Suppressor macrophage (primary cell): Measurements from ENCODE around the gene DNAAF1.

Source experiments
- DNase-seq, 4 experiments: peaks; one replicate each; pipeline ENCODE4 v3.0.0-alpha.2; 2020 to 2022

The DNAAF1 gene

DNA sequence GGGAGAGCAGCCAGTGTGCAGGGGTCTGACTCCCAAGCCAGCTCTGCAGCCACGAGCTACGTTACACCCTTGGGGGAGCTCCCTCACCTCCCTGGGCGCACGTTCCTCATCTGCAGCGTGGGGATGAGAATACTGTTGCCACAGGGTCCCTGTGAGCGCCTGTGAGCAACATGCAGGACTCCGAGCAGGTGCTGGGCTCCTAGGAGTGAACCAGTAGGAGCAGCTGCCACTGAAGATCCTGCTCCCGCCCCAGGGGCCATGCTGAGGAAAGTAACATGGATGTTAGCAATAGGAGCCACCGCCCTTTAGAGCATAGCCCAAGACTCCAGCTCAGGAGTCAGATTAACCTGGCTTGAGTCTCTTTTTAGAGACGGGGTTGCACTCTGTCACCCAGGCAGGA is 15.9 kb downstream of the DNAAF1 start:
- DNase-seq = no peak

DNA sequence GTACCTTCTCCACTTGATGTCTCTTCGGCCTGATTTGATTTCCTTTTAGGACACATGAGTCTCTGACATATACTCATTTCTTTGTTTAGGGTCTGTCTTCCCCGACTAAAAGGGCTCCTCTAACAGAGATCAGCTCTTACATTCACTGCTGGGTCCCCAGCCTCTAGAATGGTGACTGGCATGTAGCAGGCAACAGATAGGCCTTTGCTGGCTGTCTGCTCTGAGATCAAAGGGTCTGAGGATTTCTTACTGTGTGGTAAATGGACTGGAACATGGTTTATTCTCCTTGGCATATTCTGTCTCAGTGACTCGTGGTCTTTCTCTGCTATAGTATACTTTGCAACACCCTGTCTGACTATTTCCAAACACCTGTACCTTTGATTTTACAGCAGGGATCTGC is 16.7 kb downstream of the DNAAF1 start:
- DNase-seq = no peak

DNA sequence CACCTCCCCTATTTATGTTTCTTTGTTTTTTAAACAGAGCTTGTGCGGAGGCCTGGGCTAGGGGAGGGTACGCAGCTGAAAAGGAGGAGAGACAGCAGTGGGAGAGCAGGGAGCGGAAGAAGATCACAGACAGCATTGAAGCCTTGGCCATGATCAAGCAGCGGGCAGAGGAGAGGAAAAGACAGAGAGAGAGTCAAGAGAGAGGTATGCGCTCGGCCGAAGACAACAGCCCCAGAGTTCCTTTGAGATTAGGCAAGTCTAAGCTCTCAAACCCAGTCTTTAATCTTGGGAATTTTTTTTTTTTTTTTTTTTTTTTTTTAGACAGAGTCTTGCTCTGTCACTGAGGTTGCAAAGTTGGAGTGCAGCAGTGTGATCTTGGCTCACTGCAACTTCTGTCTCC is 20.6 kb downstream of the DNAAF1 start:
- no peak for DNase-seq

- no peak for DNase-seq
Observed at GRCh38 chr16:84166796-84167695, 21.9 kb downstream of the DNAAF1 start.

- no peak for DNase-seq
Observed at GRCh38 chr16:84169765-84170310, 24.7 kb downstream of the DNAAF1 start.

DNA sequence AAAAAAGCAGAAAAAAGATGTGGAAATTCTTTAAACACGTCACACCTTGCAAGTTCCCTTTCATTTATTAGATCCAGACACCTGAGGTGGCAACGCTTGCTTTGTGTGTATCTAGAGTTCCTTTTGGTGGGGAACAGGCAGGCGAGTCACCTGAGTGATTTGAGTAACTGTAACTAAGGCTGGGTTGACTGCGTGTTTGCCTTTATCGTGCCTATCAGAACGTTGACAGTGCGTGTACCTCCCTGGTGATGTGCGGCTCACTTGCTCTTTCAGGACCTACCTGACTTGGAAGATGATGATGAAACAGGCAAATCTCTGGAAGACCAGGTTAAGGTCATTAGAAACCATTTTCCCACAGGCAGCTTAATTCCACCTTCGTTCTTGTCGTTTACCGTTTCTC is 29.3 kb downstream of the DNAAF1 start:
- DNase-seq = no peak

DNA sequence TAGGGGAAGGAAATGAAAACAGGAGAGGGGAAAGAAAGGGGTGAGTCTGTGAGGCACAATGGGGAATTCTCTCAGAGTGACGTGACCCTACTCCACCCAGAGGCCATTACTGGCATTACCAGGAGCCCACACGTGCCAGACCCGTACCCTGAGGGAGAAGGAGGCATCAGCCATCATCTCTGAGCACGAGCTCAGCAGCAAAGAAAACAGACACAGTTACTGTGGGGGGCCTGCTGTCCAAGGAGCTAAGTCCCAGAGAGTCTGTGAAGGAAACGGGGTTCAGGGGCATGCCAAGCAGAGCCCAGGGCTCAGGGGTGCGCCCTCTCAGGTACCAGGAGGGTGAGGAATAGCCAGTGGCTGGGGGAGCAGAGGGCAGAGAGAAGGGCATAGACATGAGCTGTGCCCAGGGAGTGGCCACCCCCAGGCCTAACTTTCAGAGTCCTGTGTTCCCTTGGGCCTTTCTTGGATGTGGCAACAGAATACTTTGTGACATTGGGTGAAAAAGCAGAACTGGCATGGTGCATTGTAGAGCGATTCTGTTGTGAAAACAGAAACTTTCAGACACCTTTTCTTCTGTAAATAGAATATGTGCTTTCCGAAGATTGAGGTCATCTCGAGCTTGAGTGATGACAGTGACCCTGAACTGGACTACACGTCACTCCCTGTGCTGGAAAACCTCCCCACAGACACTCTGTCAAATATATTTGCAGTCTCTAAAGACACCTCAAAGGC is 30.4 kb downstream of the DNAAF1 start:
- DNase-seq = peak; percentile 72 to 91 (median 79)

- DNase-seq = no peak
Observed at GRCh38 chr16:84176192-84177053, 31.3 kb downstream of the DNAAF1 start.

DNA sequence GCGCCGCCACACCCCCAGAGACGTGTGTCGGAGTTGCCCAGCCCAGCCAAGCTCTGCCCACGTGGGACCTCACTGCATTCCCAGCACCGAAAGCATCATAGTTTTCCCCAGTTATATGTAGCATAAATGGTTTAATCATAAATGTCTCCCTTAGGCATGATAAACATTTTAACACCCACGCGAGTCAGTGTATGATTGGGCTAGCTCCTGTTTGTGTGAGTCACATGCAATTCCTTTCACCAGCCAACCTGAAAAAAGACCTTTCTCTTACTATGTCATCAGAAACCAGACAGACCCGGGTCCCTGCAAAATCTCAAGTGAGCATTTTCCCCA is 32.6 kb downstream of the DNAAF1 start:
- no peak for DNase-seq

DNA sequence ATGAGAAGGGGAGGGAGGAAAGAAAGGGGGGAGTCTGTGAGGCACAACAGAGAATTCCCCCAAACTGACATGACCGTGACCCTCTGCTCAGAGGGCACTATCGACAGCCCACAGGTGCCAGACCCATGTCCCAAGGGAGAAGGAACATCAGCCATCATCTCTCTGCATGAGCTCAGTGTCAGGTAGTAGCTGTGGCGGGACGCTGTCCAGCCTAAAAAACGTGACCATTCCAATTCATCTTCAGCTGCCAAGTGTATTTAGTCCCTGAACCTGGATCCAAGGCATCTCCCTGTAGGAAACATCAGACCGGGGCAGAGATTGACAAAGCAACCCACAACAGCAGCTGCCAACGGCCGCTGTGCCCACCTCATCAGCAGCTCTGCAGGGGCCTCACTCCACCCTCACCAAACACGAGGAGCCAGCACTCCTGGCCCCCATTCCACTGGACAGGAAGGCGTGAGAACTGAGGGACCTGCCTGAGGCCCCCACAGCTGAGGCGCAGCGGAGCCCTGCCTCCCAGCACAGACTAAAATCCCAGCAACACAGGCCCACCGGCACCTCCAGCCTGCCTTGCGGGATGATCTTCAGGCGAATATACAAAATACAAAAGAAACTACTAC is 33.1 kb downstream of the DNAAF1 start:
- no peak for DNase-seq

DNA sequence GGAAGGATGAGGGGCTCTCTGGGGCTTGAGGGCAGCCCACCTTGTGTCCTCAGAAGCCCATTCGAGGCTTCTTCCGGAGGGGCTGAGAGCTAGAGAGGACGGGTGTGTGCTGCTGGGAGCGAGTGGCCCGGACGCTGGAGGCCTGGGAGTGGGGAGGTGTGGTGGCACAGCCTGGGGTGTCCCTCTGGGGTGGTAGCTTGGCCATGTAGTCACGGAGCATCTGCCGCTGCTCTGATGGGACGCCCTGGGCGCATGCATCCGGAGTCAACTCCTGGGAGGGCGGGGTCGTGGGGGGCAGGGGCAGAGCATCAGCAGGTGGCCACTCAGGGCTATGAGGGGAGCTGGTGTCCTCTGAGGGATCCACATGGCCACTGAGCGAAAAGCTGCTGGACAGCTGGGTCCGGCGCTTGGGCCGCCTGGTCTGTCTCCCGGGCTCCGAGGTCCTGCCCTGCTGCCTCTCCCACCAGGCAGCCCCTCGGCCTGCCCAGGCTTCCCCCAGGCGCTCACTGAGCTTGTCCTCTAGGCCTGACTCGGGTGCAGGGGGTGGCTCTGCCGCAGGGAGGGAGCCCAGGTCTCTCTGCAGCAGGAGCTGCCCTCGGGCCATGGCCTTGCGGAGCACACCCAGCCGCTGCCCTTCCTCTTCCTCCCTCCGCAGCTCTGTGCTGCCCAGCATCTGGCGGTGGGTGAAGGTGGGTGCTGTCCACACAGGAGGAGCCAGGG is 33.9 kb downstream of the DNAAF1 start:
- DNase-seq = no peak

DNA sequence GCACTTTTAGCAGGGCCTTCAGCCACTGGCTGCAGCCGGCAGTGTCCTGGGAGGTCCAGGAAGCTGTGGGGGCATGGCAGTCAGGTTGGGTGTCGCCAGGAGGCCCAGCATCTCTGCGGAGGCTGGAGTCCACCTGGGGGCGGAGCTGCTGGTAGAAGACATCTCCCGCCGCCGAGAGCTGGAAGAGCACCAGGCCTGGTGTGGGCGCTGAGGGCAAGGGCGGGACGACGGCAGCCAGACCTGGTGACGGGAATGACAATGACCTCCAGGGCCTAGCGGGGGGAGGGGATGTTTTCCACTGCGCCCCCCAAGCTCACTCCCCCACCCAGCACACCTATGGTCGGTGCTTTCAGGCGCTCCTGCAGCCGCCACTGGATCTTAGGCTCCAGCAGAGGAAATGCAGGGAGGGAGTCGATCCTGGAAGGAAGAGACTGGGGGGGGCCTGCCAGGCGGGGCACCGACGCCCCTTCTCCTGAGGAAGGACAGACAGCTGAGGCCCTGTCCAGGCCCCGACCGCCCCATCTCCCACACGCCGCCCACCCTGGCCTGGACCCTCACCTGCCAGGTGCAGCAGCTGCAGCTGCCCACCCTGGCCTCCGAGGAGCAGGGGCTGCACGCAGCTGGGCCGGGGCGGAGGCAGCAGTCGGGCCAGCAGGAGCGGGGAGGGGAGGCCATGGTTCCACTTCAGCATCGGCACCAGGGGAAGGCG is 34.7 kb downstream of the DNAAF1 start:
- no peak for DNase-seq

GRCh38 chr16:84180519-84181140 is 35.5 kb downstream of the DNAAF1 start:
- no peak for DNase-seq

- DNase-seq = no peak
Observed at GRCh38 chr16:84181144-84181915, 36.2 kb downstream of the DNAAF1 start.

DNA sequence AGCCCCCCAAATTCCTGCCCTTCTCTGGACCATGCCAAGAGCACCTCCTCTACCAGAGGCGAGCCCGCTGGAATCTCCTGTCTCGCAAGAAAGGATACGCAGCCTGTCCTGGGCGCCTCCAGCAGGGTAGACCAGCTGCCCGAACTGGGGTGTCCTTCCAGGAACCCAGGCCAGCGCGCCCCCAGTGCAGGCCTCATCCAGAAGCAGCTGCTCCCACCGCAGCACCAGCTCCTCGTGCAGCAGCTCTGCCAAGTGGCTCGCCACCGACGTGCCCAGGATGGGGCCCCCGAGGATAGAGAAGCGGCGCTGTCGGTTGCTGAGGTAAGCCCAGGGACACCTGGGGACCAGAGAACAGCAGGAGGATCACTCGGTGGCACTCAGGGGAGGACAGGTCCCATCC is 37.0 kb downstream of the DNAAF1 start:
- no peak for DNase-seq

- no peak for DNase-seq
Observed at GRCh38 chr16:84182680-84183571, 37.8 kb downstream of the DNAAF1 start.

GRCh38 chr16:84183572-84183875 is 38.4 kb downstream of the DNAAF1 start:
- no peak for DNase-seq

- no peak for DNase-seq
Observed at GRCh38 chr16:84183911-84184591, 38.9 kb downstream of the DNAAF1 start.
